ENCODE measurements around the gene DPY19L3.
A peak's percentile ranks its signal among the peaks of the same experiment; 100 is the strongest.

DPY19L3 gene

DNA sequence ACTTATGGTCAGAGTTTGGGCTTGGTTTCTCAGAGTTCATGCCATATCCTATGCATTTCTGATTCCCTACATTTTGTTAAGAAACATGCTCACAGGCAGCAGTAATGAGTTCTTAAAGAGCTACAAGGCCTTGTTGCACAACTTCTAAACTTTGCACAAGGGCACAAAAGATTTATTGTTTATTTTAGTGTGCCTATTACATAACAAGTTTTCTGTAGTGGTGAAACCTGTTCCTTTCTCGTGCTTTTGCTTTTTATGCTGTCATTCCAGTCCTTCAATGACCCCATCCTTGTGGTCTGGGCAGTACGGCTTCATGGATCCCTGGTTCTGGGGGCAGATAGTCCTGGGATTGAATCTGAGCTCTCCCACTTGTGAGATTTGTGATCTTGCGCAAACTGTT lies 42.4 kb upstream of the DPY19L3 start:
- TF ChIP-seq, protein P1, sequence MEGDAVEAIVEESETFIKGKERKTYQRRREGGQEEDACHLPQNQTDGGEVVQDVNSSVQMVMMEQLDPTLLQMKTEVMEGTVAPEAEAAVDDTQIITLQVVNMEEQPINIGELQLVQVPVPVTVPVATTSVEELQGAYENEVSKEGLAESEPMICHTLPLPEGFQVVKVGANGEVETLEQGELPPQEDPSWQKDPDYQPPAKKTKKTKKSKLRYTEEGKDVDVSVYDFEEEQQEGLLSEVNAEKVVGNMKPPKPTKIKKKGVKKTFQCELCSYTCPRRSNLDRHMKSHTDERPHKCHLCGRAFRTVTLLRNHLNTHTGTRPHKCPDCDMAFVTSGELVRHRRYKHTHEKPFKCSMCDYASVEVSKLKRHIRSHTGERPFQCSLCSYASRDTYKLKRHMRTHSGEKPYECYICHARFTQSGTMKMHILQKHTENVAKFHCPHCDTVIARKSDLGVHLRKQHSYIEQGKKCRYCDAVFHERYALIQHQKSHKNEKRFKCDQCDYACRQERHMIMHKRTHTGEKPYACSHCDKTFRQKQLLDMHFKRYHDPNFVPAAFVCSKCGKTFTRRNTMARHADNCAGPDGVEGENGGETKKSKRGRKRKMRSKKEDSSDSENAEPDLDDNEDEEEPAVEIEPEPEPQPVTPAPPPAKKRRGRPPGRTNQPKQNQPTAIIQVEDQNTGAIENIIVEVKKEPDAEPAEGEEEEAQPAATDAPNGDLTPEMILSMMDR (IDR thresholded peaks at IDR 0.05; ENCODE audit: insufficient read depth, low read depth, low read length, missing control alignments), result no peak
- peak; percentile 76 for DNase-seq (ENCODE audit: low read depth)
- no peak overlapping the region for H3K4me3 ChIP-seq (ENCODE audit: low read length)

DNA sequence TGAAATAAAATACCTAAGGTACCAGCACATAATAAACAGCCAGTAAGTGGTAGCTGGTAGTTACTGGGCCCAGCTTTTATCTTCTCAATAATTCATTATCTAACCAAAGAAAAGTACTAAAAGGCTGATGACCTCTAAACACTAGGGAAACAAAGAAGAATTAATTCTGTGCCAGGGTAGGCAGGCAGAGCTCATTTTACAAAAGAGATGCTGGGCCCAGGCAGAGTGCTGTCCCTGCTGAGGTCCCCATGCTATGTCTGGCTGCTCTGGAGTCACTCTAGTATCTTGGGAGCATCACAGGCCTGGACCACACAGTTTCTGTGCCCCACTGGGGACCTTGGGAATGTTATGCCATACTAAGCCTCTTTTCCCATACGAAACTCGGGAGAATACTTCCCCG lies 41.9 kb upstream of the DPY19L3 start:
- no peak for DNase-seq (ENCODE audit: low read depth)
- no peak overlapping the region for H3K4me3 ChIP-seq (ENCODE audit: low read length)
- TF ChIP-seq, protein P1 (IDR thresholded peaks at IDR 0.05; ENCODE audit: insufficient read depth, low read depth, low read length, missing control alignments), result no peak

DNA sequence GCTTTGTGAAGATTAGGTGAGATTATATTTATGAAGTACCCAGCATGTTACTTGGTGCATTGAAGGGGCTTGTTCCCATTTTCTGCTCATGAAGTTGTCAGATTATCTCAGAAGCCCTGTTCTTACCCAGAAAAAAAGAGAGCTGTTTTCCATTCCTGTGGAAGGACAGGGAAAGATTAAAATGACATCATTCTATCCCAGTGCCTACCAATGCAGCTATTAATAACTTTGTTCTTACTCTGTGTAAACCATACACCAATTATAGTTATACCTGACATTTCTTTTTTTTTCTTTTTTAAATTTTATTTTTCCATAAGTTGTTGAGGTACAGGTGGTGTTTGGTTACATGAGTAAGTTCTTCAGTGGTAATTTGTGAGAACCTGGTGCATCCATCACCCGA lies 41.5 kb upstream of the DPY19L3 start:
- no peak for DNase-seq (ENCODE audit: low read depth)
- no peak overlapping the region for H3K4me3 ChIP-seq (ENCODE audit: low read length)
- TF ChIP-seq, protein P1 (IDR thresholded peaks at IDR 0.05; ENCODE audit: insufficient read depth, low read depth, low read length, missing control alignments), result no peak

DNA sequence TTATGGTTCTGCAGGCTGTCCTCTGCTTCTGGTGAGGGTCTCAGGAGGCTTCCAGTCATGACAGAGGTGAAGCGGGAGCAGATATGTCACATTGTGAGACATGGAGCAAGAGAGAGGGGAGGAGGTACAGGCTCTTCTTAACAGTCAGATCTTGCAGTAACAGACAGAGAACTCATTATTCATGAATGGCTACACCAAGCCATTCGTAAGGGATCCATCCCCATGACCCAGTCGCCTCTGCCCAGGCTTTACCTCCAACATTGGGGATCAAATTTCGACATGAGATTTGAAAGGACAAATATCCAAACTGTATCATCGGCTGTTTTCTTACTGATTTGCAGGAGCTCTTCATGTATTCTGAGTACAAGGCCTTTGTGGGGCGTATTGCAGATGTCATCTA lies 38.5 kb upstream of the DPY19L3 start:
- no peak for DNase-seq (ENCODE audit: low read depth)
- TF ChIP-seq, protein P1 (IDR thresholded peaks at IDR 0.05; ENCODE audit: insufficient read depth, low read depth, low read length, missing control alignments), result no peak

DNA sequence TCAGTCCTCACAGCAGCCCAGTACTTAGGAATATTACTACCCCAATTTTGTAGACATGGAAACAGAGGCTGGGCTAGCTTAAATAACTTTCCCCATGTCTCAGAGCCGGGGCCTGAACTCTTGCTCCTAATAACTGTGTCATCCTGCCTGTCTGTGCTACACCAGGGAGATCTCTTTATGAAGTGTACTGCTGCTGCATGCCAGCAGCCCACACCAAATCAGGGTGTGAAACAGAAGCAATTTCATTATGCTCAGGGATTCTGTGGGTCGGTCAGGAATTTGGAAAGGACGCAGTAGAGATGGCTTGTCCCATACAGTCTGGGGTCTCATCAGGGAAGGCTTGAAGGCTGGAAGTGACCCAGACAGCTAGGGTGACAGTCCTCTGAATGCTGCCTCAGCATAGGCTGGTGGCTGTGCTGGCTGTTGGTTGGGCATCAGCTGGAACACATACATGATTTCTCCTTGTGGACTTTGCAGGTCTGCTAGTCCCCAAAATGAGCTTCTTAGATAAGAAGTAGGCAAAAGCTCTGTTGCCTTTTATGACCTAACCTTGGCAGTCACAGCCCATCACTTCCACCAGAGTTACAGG lies 37.5 kb upstream of the DPY19L3 start:
- DNase-seq (ENCODE audit: low read depth), result no peak
- TF ChIP-seq, protein P1 (IDR thresholded peaks at IDR 0.05; ENCODE audit: insufficient read depth, low read depth, low read length, missing control alignments), result no peak
- no peak overlapping the region for H3K4me3 ChIP-seq (ENCODE audit: low read length)

More for the DNA sequence above, 38.5 kb upstream of the DPY19L3 start:
- no peak overlapping the region for H3K4me3 ChIP-seq (ENCODE audit: low read length)

DNA sequence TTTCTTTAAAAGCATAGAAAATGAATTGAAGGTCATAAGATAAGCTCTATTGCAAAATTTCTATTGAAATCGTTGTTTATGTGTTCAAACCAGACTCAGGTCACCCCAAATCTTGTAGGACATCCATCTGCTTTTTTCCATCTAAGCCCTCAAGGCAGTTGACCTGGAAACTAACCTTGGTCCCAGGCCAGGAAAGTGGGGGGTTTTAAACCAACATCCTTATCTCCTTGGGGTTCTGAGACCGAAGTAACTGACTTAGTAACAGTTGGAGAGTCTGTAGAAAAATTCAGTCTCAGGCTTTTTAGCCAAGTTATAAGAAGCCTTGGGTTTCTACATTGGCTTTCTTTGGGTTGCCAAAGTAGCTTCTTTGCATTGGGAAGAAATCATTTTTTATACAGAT lies 36.8 kb upstream of the DPY19L3 start:
- DNase-seq (ENCODE audit: low read depth), result no peak
- TF ChIP-seq, protein P1 (IDR thresholded peaks at IDR 0.05; ENCODE audit: insufficient read depth, low read depth, low read length, missing control alignments), result no peak
- H3K4me3 ChIP-seq (ENCODE audit: low read length), result no peak overlapping the region
